Measurements from ENCODE around the gene TNNI3K.

DNA sequence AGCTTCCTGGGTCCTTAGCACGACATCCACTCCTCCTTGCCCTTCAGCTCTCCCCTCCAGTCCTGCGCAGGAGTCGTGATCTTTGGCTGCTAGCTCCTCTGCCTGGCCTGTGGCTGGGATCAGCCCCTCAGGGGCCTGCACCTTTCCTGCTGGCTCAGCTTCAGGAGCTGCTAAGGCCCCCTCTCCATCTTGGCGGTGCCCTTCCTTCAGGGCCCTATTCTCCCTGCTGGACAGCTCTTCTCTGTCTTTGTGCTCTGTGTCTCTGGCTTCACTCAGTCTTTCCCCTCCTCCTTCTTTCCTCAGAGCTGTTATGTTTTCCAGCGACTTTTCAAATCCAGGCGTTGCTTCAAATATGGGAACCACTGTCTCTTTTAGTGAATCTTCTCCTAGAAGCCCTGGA, 336.7 kb downstream of the TNNI3K start:
- no peak for TF ChIP-seq GATA2 (IDR thresholded peaks at IDR 0.05; ENCODE audit: low read depth, low read length)
- no peak for TF ChIP-seq GATA3 (IDR thresholded peaks at IDR 0.05; ENCODE audit: low read depth, low read length)

Data from SH-SY5Y (cell line).